H9 (cell line): ENCODE measurements around the gene STRA6. TPM values are rescaled to one million over a fixed set of nuclear protein-coding genes. Genes with fewer than 3 reads are reported as not detected.

ENCODE experiments used
- DNase-seq: peaks from one replicate; pipeline ENCODE4 v3.0.0-alpha.2; 2017
- H2AFZ ChIP-seq: one replicate; pipeline ENCODE4 v1.6.1; 2013; ENCODE audit warnings: mild to moderate bottlenecking, low read length, control low read depth, moderate library complexity
- H2AK5ac ChIP-seq: 2 replicates; pipeline ENCODE4 v1.6.1; 2013; ENCODE audit warnings: low read length, control low read depth, mixed read lengths; ENCODE audit not compliant: insufficient read length
- H2BK120ac ChIP-seq: one replicate; pipeline ENCODE4 v1.6.1; 2013; ENCODE audit warnings: low read depth, mild to moderate bottlenecking, low read length, control low read depth, inconsistent platforms; ENCODE audit not compliant: poor library complexity, severe bottlenecking
- H2BK12ac ChIP-seq: 2 replicates; pipeline ENCODE4 v1.6.1; 2013; ENCODE audit warnings: low read length, control low read depth, mixed read lengths, low read depth; ENCODE audit not compliant: insufficient read length
- H2BK15ac ChIP-seq: 2 replicates; pipeline ENCODE4 v1.6.1; 2013; ENCODE audit warnings: low read depth, low read length, control low read depth
- H2BK20ac ChIP-seq: one replicate; pipeline ENCODE4 v1.6.1; 2013; ENCODE audit warnings: low read depth, mild to moderate bottlenecking, low read length, control low read depth, inconsistent platforms; ENCODE audit not compliant: poor library complexity, severe bottlenecking
- H2BK5ac ChIP-seq: 2 replicates; pipeline ENCODE4 v1.6.1; 2013; ENCODE audit warnings: low read length, control low read depth, mixed read lengths; ENCODE audit not compliant: insufficient read length
- H3K14ac ChIP-seq: 2 replicates; pipeline ENCODE4 v1.6.1; 2013; ENCODE audit warnings: low read length, control low read depth; ENCODE audit not compliant: insufficient read depth
- H3K18ac ChIP-seq: 2 replicates; pipeline ENCODE4 v1.6.1; 2013; ENCODE audit warnings: low read depth, mild to moderate bottlenecking, mixed read lengths, low read length, control low read depth; ENCODE audit not compliant: insufficient read length
- H3K23ac ChIP-seq: 2 replicates; pipeline ENCODE4 v1.6.1; 2013; ENCODE audit warnings: low read length, control low read depth, mixed read lengths, low read depth; ENCODE audit not compliant: insufficient read length
- H3K23me2 ChIP-seq: 2 replicates; pipeline ENCODE4 v1.6.1; 2013; ENCODE audit warnings: low read depth, mild to moderate bottlenecking, mixed read lengths, low read length, control low read depth; ENCODE audit not compliant: insufficient read length, poor library complexity, severe bottlenecking
- H3K27ac ChIP-seq: 2 replicates; pipeline ENCODE4 v1.5.1; 2013; ENCODE audit warnings: low read length, control low read depth, mixed read lengths, low read depth; ENCODE audit not compliant: insufficient read length
- H3K27me3 ChIP-seq: 2 replicates; pipeline ENCODE4 v1.6.1; 2013; ENCODE audit warnings: low read length, control low read depth, inconsistent platforms; ENCODE audit not compliant: insufficient read depth
- H3K4ac ChIP-seq: 2 replicates; pipeline ENCODE4 v1.6.1; 2013; ENCODE audit warnings: low read depth, mild to moderate bottlenecking, control low read depth, inconsistent platforms, low read length, moderate library complexity
- H3K4me1 ChIP-seq: 2 replicates; pipeline ENCODE4 v1.6.1; 2013; ENCODE audit warnings: low read length, control low read depth, inconsistent platforms; ENCODE audit not compliant: insufficient read depth
- H3K4me2 ChIP-seq: 2 replicates; pipeline ENCODE4 v1.6.1; 2013; ENCODE audit warnings: low read length, control low read depth, mixed read lengths; ENCODE audit not compliant: insufficient read length, insufficient read depth
- H3K56ac ChIP-seq: 2 replicates; pipeline ENCODE4 v1.6.1; 2013; ENCODE audit warnings: low read depth, mild to moderate bottlenecking, mixed read lengths, low read length, control low read depth; ENCODE audit not compliant: insufficient read length
- H3K79me1 ChIP-seq: 2 replicates; pipeline ENCODE4 v1.6.1; 2013; ENCODE audit warnings: low read depth, mild to moderate bottlenecking, moderate library complexity, low read length, control low read depth, inconsistent platforms; ENCODE audit not compliant: insufficient read depth, poor library complexity, severe bottlenecking
- H3K79me2 ChIP-seq: 2 replicates; pipeline ENCODE4 v1.6.1; 2013; ENCODE audit warnings: low read length, control low read depth, inconsistent platforms; ENCODE audit not compliant: insufficient read depth
- H3K9ac ChIP-seq: 2 replicates; pipeline ENCODE4 v1.6.1; 2013; ENCODE audit warnings: low read length, control low read depth, mixed read lengths; ENCODE audit not compliant: insufficient read length; ENCODE audit errors: extremely low read depth
- H3K9me3 ChIP-seq: one replicate; pipeline ENCODE4 v1.6.1; 2013; ENCODE audit warnings: low read depth, low read length, inconsistent platforms; ENCODE audit not compliant: control insufficient read depth
- H3T11ph ChIP-seq: one replicate; pipeline ENCODE4 v1.6.1; 2013; ENCODE audit warnings: mild to moderate bottlenecking, low read length, control low read depth, inconsistent platforms
- H4K20me1 ChIP-seq: one replicate; pipeline ENCODE4 v1.6.1; 2013; ENCODE audit not compliant: control insufficient read depth, insufficient read length, insufficient read depth
- H4K5ac ChIP-seq: 2 replicates; pipeline ENCODE4 v1.6.1; 2013; ENCODE audit warnings: low read depth, mild to moderate bottlenecking, mixed read lengths, low read length, control low read depth; ENCODE audit not compliant: insufficient read length
- H4K8ac ChIP-seq: replicated peaks from 2 replicates; pipeline ENCODE4 v1.6.1; 2013; ENCODE audit warnings: low read length, control low read depth, mixed read lengths, low read depth; ENCODE audit not compliant: insufficient read length
- H4K91ac ChIP-seq: 2 replicates; pipeline ENCODE4 v1.6.1; 2013; ENCODE audit warnings: low read depth, mild to moderate bottlenecking, moderate library complexity, mixed read lengths, low read length, control low read depth; ENCODE audit not compliant: insufficient read length
- H3K27ac Mint-ChIP-seq, 3 experiments: 2 replicates in 2 of 3; 3 replicates in 1 of 3; pipeline ENCODE4 v1.8.0; 2020 to 2021; ENCODE audit warnings: mixed read lengths in 3 of 3, mild to moderate bottlenecking in 1 of 3, moderate library complexity in 1 of 3
- H3K27me3 Mint-ChIP-seq: 2 replicates; pipeline ENCODE4 v1.8.0; 2021; ENCODE audit warnings: low read depth, mild to moderate bottlenecking, moderate library complexity, mixed read lengths
- H3K36me3 Mint-ChIP-seq, 3 experiments: 2 replicates in 2 of 3; 3 replicates in 1 of 3; pipeline ENCODE4 v1.8.0; 2020 to 2021; ENCODE audit warnings: low read depth in 3 of 3, mixed read lengths in 3 of 3; ENCODE audit not compliant: insufficient read depth in 1 of 3
- H3K4me1 Mint-ChIP-seq, 2 experiments: 2 replicates each; pipeline ENCODE4 v1.8.0; 2020; ENCODE audit warnings: mixed read lengths in 2 of 2
- H3K4me3 Mint-ChIP-seq, 2 experiments: 2 replicates in 1 of 2; 3 replicates in 1 of 2; pipeline ENCODE4 v1.8.0; 2020 to 2021; ENCODE audit warnings: mild to moderate bottlenecking in 2 of 2, mixed read lengths in 2 of 2, moderate library complexity in 1 of 2
- H3K9me3 Mint-ChIP-seq, 2 experiments: 2 replicates in 1 of 2; 3 replicates in 1 of 2; pipeline ENCODE4 v1.8.0; 2020; ENCODE audit warnings: mild to moderate bottlenecking in 2 of 2, mixed read lengths in 2 of 2, moderate library complexity in 1 of 2
- CTCF ChIP-seq: fragments of 200-600 bp; sonication (generic); conservative IDR thresholded peaks from 3 replicates; pipeline ENCODE4 v1.8.0; 2021; ENCODE audit warnings: antibody characterized with exemption, mild to moderate bottlenecking
- WGBS: extraction: QIAGEN DNeasy Blood & Tissue Kit; methylation state at CpG from one replicate; pipeline ENCODE4 v1.1.7; 2013; ENCODE audit warnings: missing lambda C conversion rate, low lambda C conversion rate, mixed read lengths; ENCODE audit not compliant: insufficient read length; ENCODE audit errors: extremely low coverage; 5-methylcytosine and 5-hydroxymethylcytosine counted together
- total RNA-seq: library from RNA; stranded (reverse); gene quantifications from 2 replicates; pipeline ENCODE4 v1.2.1, GENCODE V29; 2021

Gene STRA6
- total RNA-seq, 1 experiment from 2014 or later: 12.8 TPM

- no peak for TF ChIP-seq CTCF
- Mint-ChIP-seq H3K36me3 (peaks cover 0 to 2% (median 0%) of the 10 kb centered on the region in 3 experiments; a peak in 1 of 7 replicates), H3K4me3 (no peak overlapping the region), H3K9me3 (0 out of 5 replicates have a peak, but pooled peaks cover 0 to 2% of the 10 kb centered on the region in 2 experiments), H3K27me3 (peaks cover 84% of the 10 kb centered on the region), H3K4me1 (peaks cover 41 to 56% of the 10 kb centered on the region in 2 experiments), H3K27ac (0 out of 7 replicates have a peak overlapping the region, but pooled peaks of 1 of the 3 experiments have one; percentile 22)
- H3K4ac ChIP-seq: no peak overlapping the region
- no peak overlapping the region for H3K9ac ChIP-seq
- no peak overlapping the region for H3K27ac ChIP-seq
- H2BK5ac ChIP-seq: no peak overlapping the region
- no peak overlapping the region for H2BK120ac ChIP-seq
- H3T11ph ChIP-seq: no peak overlapping the region
- H3K4me2 ChIP-seq: no peak overlapping the region
- no peak overlapping the region for H2AK5ac ChIP-seq
- no peaks in the 10 kb centered on the region for H3K79me2 ChIP-seq
- no peak overlapping the region for H2BK15ac ChIP-seq
- no peak overlapping the region for H2BK12ac ChIP-seq
- H3K9me3 ChIP-seq: no peaks in the 10 kb centered on the region
- H3K56ac ChIP-seq: no peak overlapping the region
- no peak overlapping the region for H4K8ac ChIP-seq
- no peaks in the 10 kb centered on the region for H3K4me1 ChIP-seq
- H3K23me2 ChIP-seq: no peaks in the 10 kb centered on the region
- H3K23ac ChIP-seq: no peak overlapping the region
- H4K20me1 ChIP-seq: no peaks in the 10 kb centered on the region
- H4K5ac ChIP-seq: no peak overlapping the region
- H3K79me1 ChIP-seq: no peaks in the 10 kb centered on the region
- no peak overlapping the region for H2BK20ac ChIP-seq
- H3K18ac ChIP-seq: no peak overlapping the region
- H3K14ac ChIP-seq: no peak overlapping the region
- no CpG with 5 or more reads among the region's 3 CpGs for WGBS
- no peak overlapping the region for H4K91ac ChIP-seq
- no peak overlapping the region for H2AFZ ChIP-seq
- peaks cover 2% of the 10 kb centered on the region; the same call in 1 of the 2 replicates for H3K27me3 ChIP-seq
- DNase-seq: no peak
Measured at GRCh38 chr15:74229686-74230085, 27.1 kb upstream of the STRA6 start.
